PC-3 (cell line): Measurements from ENCODE around the gene TNFRSF18. TPM values are rescaled to one million over a fixed set of nuclear protein-coding genes. Genes with fewer than 3 reads are reported as not detected.

Experiments used
- ATAC-seq: fragments of 200-7000 bp; cut with Tn5 transposase; 2 replicates; pipeline ENCODE4 v1.9.1; 2020; ENCODE audit warnings: mild to moderate bottlenecking, moderate library complexity
- BruUV-seq: library from RNA; stranded (reverse); fragments of 400-500 nt; replicated peaks from 2 replicates; lab custom pipeline; 2021; lab: Mats Ljungman, UMichigan
- CTCF ChIA-PET: fragments of 300-600 bp; sonication (Branson Sonifier 250); formaldehyde crosslinking; loops from one replicate; lab custom pipeline; 2022; ENCODE audit warnings: antibody characterized with exemption; lab: Charles Lee
- POLR2A ChIA-PET: fragments of 300-600 bp; sonication (Branson Sonifier 250); formaldehyde crosslinking; loops from one replicate; lab custom pipeline; 2022; ENCODE audit warnings: antibody characterized with exemption; ENCODE audit not compliant: unreplicated experiment; lab: Charles Lee
- DNase-seq: peaks from one replicate; pipeline ENCODE4 v3.0.0-alpha.2; 2015
- H2AFZ ChIP-seq: fragments of 300-600 bp; sonication (generic); 2 replicates; pipeline ENCODE4 v1.6.0; 2016; ENCODE audit warnings: antibody characterized with exemption, low read length
- H3F3A ChIP-seq: fragments of 300-600 bp; sonication (generic); one replicate; pipeline ENCODE4 v1.6.0; 2017; ENCODE audit warnings: antibody characterized with exemption, low read length, control low read depth, mild to moderate bottlenecking; ENCODE audit not compliant: unreplicated experiment
- H3K27ac ChIP-seq: fragments of 300-600 bp; sonication (generic); 2 replicates; pipeline ENCODE4 v1.5.1; 2016; ENCODE audit warnings: mild to moderate bottlenecking, low read length
- H3K27me3 ChIP-seq: fragments of 300-600 bp; sonication (generic); 2 replicates; pipeline ENCODE4 v1.6.1; 2016; ENCODE audit warnings: low read length, mixed read lengths
- H3K36me3 ChIP-seq: fragments of 300-600 bp; sonication (generic); 2 replicates; pipeline ENCODE4 v1.6.1; 2016; ENCODE audit warnings: low read depth, mixed run types, low read length, mixed read lengths
- H3K4me1 ChIP-seq: fragments of 300-600 bp; sonication (generic); 2 replicates; pipeline ENCODE4 v1.5.1; 2016; ENCODE audit warnings: low read length; ENCODE audit not compliant: insufficient read depth
- H3K4me2 ChIP-seq: fragments of 300-600 bp; sonication (generic); 2 replicates; pipeline ENCODE4 v1.6.0; 2016; ENCODE audit warnings: low read length
- H3K4me3 ChIP-seq: fragments of 300-600 bp; sonication (generic); 2 replicates; pipeline ENCODE4 v1.5.1; 2016; ENCODE audit warnings: mild to moderate bottlenecking, low read length, mixed read lengths
- H3K79me2 ChIP-seq: fragments of 300-600 bp; sonication (generic); 2 replicates; pipeline ENCODE4 v1.6.1; 2017; ENCODE audit warnings: low read length, mixed read lengths
- H3K9ac ChIP-seq: fragments of 300-600 bp; sonication (generic); 2 replicates; pipeline ENCODE4 v1.6.0; 2016; ENCODE audit warnings: mild to moderate bottlenecking, low read length
- H3K9me2 ChIP-seq: fragments of 300-600 bp; sonication (generic); replicated peaks from 2 replicates; pipeline ENCODE4 v1.6.1; 2016; ENCODE audit warnings: mixed run types, low read length, mixed read lengths
- H3K9me3 ChIP-seq: fragments of 300-600 bp; sonication (generic); 2 replicates; pipeline ENCODE4 v1.6.1; 2016; ENCODE audit warnings: low read length, mixed read lengths
- H4K20me1 ChIP-seq: fragments of 300-600 bp; sonication (generic); 2 replicates; pipeline ENCODE4 v1.6.1; 2016; ENCODE audit warnings: low read length, mixed read lengths
- EZH2 ChIP-seq: fragments of 300-600 bp; sonication (generic); IDR thresholded peaks from one replicate; pipeline ENCODE4 v1.6.1; 2017; ENCODE audit warnings: antibody characterized with exemption, mild to moderate bottlenecking, low read length; ENCODE audit not compliant: unreplicated experiment
- EZH2phosphoT487 ChIP-seq: fragments of 300-600 bp; sonication (generic); IDR thresholded peaks from 2 replicates; pipeline ENCODE4 v1.6.1; 2018; ENCODE audit warnings: mild to moderate bottlenecking, antibody characterized with exemption, low read length, borderline replicate concordance
- intact Hi-C: fragments of 100-400 bp; cut with micrococcal nuclease; formaldehyde crosslinking; loops from 2 replicates; pipeline ENCODE4 v1.9.0; 2023
- total RNA-seq: library from RNA; depleted of rRNA; stranded (reverse); fragments of >200 nt; gene quantifications from 2 replicates; pipeline ENCODE4 v1.2.3, GENCODE V29; 2014
- TF ChIP-seq, protein P1 (sequence below): fragments of 300-600 bp; sonication (generic); conservative IDR thresholded peaks from 2 replicates; pipeline ENCODE4 v1.5.1; 2017; ENCODE audit warnings: antibody characterized with exemption, low read depth, mild to moderate bottlenecking, low read length

The TNFRSF18 gene
- total RNA-seq, 1 experiment from 2014 or later = 87.2 TPM

DNA sequence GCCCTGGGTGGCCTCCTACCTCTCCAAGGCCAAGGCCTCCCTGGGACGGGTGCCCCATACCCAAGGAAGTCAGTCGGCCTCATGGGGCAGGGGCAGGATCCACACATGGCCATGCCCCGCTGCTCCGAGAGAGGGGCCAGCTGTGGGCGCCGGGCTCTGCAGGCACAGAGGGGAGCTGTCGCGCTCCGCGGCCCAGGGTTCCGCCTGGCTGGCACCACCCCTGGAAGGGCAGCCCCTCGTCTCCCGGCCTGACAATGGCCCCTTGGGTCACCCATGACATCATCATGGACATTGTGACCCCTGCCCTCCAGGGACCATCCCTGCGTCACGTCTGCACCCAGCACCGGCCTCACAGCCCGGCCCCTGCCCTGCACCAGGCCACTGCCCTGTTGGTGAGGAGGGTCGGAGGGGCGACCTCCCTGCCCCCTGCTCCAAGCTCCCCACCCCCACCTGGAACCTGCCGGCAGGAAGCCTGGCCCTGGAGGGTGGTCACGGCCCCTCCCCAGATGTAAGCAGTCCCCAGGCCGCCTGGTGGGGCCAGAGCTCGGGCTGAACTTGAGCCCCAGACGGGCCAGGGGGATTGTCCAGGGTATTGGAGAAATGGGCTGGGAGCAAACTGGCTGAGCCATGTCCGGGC is 26.9 kb downstream of the TNFRSF18 start:
- Histone ChIP-seq H4K20me1 (no peaks in the 10 kb centered on the region), H3K27ac (no peak overlapping the region), H3K4me1 (no peaks in the 10 kb centered on the region), H3K27me3 (no peaks in the 10 kb centered on the region), H3K9me2 (no peaks in the 10 kb centered on the region), H3F3A (no peaks in the 10 kb centered on the region), H3K4me3 (no peak overlapping the region), H3K9ac (no peak overlapping the region), H2AFZ (no peak overlapping the region), H3K9me3 (no peaks in the 10 kb centered on the region), H3K36me3 (no peaks in the 10 kb centered on the region), H3K4me2 (no peak overlapping the region), H3K79me2 (no peaks in the 10 kb centered on the region)
- ChIA-PET CTCF (no interaction called here), POLR2A (no interaction called here)
- DNase-seq = no peak
- ATAC-seq = no peak
- no TSS peak for BruUV-seq
- intact Hi-C loops = no loop called here
- TF ChIP-seq, protein P1, sequence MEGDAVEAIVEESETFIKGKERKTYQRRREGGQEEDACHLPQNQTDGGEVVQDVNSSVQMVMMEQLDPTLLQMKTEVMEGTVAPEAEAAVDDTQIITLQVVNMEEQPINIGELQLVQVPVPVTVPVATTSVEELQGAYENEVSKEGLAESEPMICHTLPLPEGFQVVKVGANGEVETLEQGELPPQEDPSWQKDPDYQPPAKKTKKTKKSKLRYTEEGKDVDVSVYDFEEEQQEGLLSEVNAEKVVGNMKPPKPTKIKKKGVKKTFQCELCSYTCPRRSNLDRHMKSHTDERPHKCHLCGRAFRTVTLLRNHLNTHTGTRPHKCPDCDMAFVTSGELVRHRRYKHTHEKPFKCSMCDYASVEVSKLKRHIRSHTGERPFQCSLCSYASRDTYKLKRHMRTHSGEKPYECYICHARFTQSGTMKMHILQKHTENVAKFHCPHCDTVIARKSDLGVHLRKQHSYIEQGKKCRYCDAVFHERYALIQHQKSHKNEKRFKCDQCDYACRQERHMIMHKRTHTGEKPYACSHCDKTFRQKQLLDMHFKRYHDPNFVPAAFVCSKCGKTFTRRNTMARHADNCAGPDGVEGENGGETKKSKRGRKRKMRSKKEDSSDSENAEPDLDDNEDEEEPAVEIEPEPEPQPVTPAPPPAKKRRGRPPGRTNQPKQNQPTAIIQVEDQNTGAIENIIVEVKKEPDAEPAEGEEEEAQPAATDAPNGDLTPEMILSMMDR = no peak
- TF ChIP-seq EZH2phosphoT487 (no peak), EZH2 (no peak)

GRCh38 chr1:1178794-1179331 is 27.5 kb downstream of the TNFRSF18 start:
- no TSS peak for BruUV-seq

More at GRCh38 chr1:1178794-1179331, 27.5 kb downstream of the TNFRSF18 start:
- Histone ChIP-seq H2AFZ (no peak overlapping the region), H3F3A (no peaks in the 10 kb centered on the region), H3K27ac (no peak overlapping the region), H3K27me3 (no peaks in the 10 kb centered on the region), H3K36me3 (no peaks in the 10 kb centered on the region), H3K4me3 (no peak overlapping the region), H3K9ac (no peak overlapping the region), H3K9me2 (no peaks in the 10 kb centered on the region), H4K20me1 (no peaks in the 10 kb centered on the region), H3K4me2 (no peak overlapping the region), H3K9me3 (no peaks in the 10 kb centered on the region), H3K79me2 (no peaks in the 10 kb centered on the region), H3K4me1 (no peaks in the 10 kb centered on the region)
- no peak for TF ChIP-seq EZH2phosphoT487
- TF ChIP-seq, protein P1 = no peak
- no peak for TF ChIP-seq EZH2
- POLR2A ChIA-PET = no interaction called here
- CTCF ChIA-PET = no interaction called here
- ATAC-seq = no peak
- DNase-seq = no peak
- intact Hi-C loops = no loop called here
